Esophagus muscularis mucosa (tissue), 4 donors: ENCODE measurements around the gene GRM4. TPM values are rescaled to one million over a fixed set of nuclear protein-coding genes. Genes with fewer than 3 reads are reported as not detected.

Source experiments
- DNase-seq: peaks from one replicate; pipeline ENCODE4 v3.0.0-alpha.2; 2017; ENCODE audit errors: extremely low spot score
- H3K27ac ChIP-seq, 4 donors: fragments of 200-600 bp; sonication (generic); replicated peaks in 1 of 4; 1 replicate in 3 of 4; 2 replicates in 1 of 4; pipeline ENCODE4 v1.5.1; 2016 to 2019; ENCODE audit warnings: mild to moderate bottlenecking in 1 of 4
- H3K27me3 ChIP-seq, 4 donors: fragments of 200-600 bp; sonication (generic); one replicate each; pipeline versions ENCODE4 v1.5.1 to v1.6.0; 2016 to 2019
- H3K36me3 ChIP-seq, 4 donors: fragments of 200-600 bp; sonication (generic); one replicate each; pipeline ENCODE4 v1.5.1; 2016 to 2019
- H3K4me1 ChIP-seq, 4 donors: fragments of 200-600 bp; sonication (generic); one replicate each; pipeline ENCODE4 v1.5.1; 2016 to 2019
- H3K4me3 ChIP-seq, 4 donors: fragments of 200-600 bp; sonication (generic); 1 replicate in 2 of 4; 2 replicates in 2 of 4; pipeline ENCODE4 v1.5.1; 2016 to 2019; ENCODE audit warnings: mild to moderate bottlenecking in 4 of 4, moderate library complexity in 1 of 4
- H3K9me3 ChIP-seq, 4 donors: fragments of 200-600 bp; sonication (generic); 1 replicate in 3 of 4; 2 replicates in 1 of 4; pipeline ENCODE4 v1.5.1; 2016 to 2019
- EP300 ChIP-seq: sonication (generic); formaldehyde crosslinking; IDR thresholded peaks from one replicate; pipeline ENCODE4 v1.6.1; 2017; ENCODE audit warnings: antibody characterized with exemption
- POLR2A ChIP-seq: fragments of 450-650 bp; IDR thresholded peaks from one replicate; pipeline ENCODE4 v1.6.1; 2017; ENCODE audit warnings: antibody characterized with exemption, moderate library complexity, mild to moderate bottlenecking, low read depth
- POLR2AphosphoS5 ChIP-seq, 2 donors: sonication (generic); formaldehyde crosslinking; IDR thresholded peaks; one replicate each; pipeline ENCODE4 v1.6.1; 2017; ENCODE audit warnings: antibody characterized with exemption in 2 of 2
- WGBS: methylation state at CpG from one replicate; pipeline ENCODE4 v1.1.5; 2018; 5-methylcytosine and 5-hydroxymethylcytosine counted together
- intact Hi-C: fragments of 100-400 bp; cut with DNase I; formaldehyde crosslinking; loops from one replicate; pipeline ENCODE4 v1.15.1; 2023
- total RNA-seq, 4 donors: library from RNA; depleted of rRNA; stranded (reverse); fragments of >200 nt; gene quantifications; one replicate each; pipeline versions ENCODE4 v1.1.0 to v1.2.1, GENCODE V29; 2016
- TF ChIP-seq, protein P1 (sequence below), 3 experiments: fragments of 200-600 bp in 2 of 3; fragments of 450-650 bp in 1 of 3; sonication (generic) in 2 of 3; IDR thresholded peaks; one replicate each; pipeline ENCODE4 v1.5.1; 2017 to 2019; ENCODE audit warnings: antibody characterized with exemption in 3 of 3, mild to moderate bottlenecking in 2 of 3, moderate library complexity in 1 of 3

The GRM4 gene
- total RNA-seq, 4 donors from 2014 or later = not detected

- no peak overlapping the region for H3K4me3 ChIP-seq
- intact Hi-C loops = no loop called here
- no peak for DNase-seq
- H3K27me3 ChIP-seq = no peaks in the 10 kb centered on the region
- 46% methylated on average over 4 of the region's 4 CpGs for WGBS
- no peak overlapping the region for H3K27ac ChIP-seq
- no peaks in the 10 kb centered on the region for H3K9me3 ChIP-seq
- no peaks in the 10 kb centered on the region for H3K4me1 ChIP-seq
- H3K36me3 ChIP-seq = no peaks in the 10 kb centered on the region
- TF ChIP-seq, protein P1, sequence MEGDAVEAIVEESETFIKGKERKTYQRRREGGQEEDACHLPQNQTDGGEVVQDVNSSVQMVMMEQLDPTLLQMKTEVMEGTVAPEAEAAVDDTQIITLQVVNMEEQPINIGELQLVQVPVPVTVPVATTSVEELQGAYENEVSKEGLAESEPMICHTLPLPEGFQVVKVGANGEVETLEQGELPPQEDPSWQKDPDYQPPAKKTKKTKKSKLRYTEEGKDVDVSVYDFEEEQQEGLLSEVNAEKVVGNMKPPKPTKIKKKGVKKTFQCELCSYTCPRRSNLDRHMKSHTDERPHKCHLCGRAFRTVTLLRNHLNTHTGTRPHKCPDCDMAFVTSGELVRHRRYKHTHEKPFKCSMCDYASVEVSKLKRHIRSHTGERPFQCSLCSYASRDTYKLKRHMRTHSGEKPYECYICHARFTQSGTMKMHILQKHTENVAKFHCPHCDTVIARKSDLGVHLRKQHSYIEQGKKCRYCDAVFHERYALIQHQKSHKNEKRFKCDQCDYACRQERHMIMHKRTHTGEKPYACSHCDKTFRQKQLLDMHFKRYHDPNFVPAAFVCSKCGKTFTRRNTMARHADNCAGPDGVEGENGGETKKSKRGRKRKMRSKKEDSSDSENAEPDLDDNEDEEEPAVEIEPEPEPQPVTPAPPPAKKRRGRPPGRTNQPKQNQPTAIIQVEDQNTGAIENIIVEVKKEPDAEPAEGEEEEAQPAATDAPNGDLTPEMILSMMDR (IDR thresholded peaks at IDR 0.05) = no peak
- TF ChIP-seq POLR2AphosphoS5 (IDR thresholded peaks at IDR 0.05) (no peak), EP300 (no peak), POLR2A (no peak)
Measured at GRCh38 chr6:34170346-34170745, 24.5 kb upstream of the GRM4 start.

GRCh38 chr6:34169897-34170296 is 24.0 kb upstream of the GRM4 start:
- Histone ChIP-seq H3K9me3 (no peaks in the 10 kb centered on the region), H3K27ac (no peak overlapping the region), H3K4me1 (no peaks in the 10 kb centered on the region), H3K36me3 (no peaks in the 10 kb centered on the region), H3K27me3 (no peaks in the 10 kb centered on the region), H3K4me3 (no peak overlapping the region)
- intact Hi-C loops = no loop called here
- no peak for TF ChIP-seq EP300
- TF ChIP-seq POLR2A = no peak
- 94% methylated on average over 1 of the region's 1 CpG for WGBS
- no peak for DNase-seq

- WGBS = 70% methylated on average over 8 of the region's 8 CpGs
- Histone ChIP-seq H3K9me3 (peaks cover 0 to 24% (median 18%) of the 10 kb centered on the region in 4 donors), H3K27ac (no peak overlapping the region), H3K36me3 (no peaks in the 10 kb centered on the region), H3K4me1 (peaks cover 0 to 8% (median 0%) of the 10 kb centered on the region in 4 donors), H3K27me3 (peaks cover 0 to 15% (median 0%) of the 10 kb centered on the region in 4 donors), H3K4me3 (no peak overlapping the region)
- no peak for DNase-seq
- intact Hi-C loops = no loop called here
- TF ChIP-seq, protein P1 (IDR thresholded peaks at IDR 0.05) = no peak
- TF ChIP-seq POLR2A (no peak), POLR2AphosphoS5 (IDR thresholded peaks at IDR 0.05) (no peak), EP300 (no peak)
Measured at GRCh38 chr6:34161857-34162515, 16.1 kb upstream of the GRM4 start.

DNA sequence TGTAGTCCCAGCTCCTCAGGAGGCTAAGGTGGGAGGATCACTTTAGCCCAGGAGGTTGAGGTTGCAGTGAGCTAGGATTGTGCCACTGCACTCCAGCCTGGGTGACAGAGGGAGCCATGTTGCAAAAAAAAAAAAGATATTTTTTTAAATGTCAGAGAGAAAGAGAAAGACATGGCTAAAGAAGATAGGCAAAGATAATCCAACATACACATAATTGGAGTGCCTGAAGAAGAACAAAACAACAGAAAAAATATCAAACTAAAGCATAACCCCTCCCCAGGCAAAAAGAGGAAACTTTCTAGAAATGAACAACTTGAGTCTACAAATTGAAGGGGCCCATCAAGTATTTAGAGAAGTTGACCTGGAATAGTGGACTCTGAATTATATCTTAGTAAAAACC is 14.0 kb upstream of the GRM4 start:
- Histone ChIP-seq H3K4me1 (peaks cover 1 to 11% (median 2%) of the 10 kb centered on the region in 4 donors), H3K9me3 (peaks cover 0 to 24% (median 18%) of the 10 kb centered on the region in 4 donors), H3K27ac (no peak overlapping the region), H3K36me3 (no peaks in the 10 kb centered on the region), H3K4me3 (no peak overlapping the region), H3K27me3 (peaks cover under 1 to 31% (median 9%) of the 10 kb centered on the region in 4 donors)
- no peak for DNase-seq
- no peak for TF ChIP-seq POLR2AphosphoS5 (IDR thresholded peaks at IDR 0.05)
- no peak for TF ChIP-seq POLR2A
- TF ChIP-seq, protein P1 (IDR thresholded peaks at IDR 0.05) = no peak
- TF ChIP-seq EP300 = no peak
- intact Hi-C loops = loop anchor here (5.0 kb wide), 1 partner anchor 393 kb away; no protein-coding TSS in a partner anchor

- Histone ChIP-seq H3K9me3 (peaks cover 0 to 24% (median 18%) of the 10 kb centered on the region in 4 donors), H3K4me1 (peaks cover 5 to 14% (median 8%) of the 10 kb centered on the region in 4 donors), H3K27me3 (peaks cover 4 to 41% (median 14%) of the 10 kb centered on the region in 4 donors), H3K36me3 (no peaks in the 10 kb centered on the region), H3K4me3 (no peak overlapping the region), H3K27ac (no peak overlapping the region)
- WGBS = 90% methylated on average over 3 of the region's 3 CpGs
- intact Hi-C loops = loop anchor here (5.0 kb wide), 1 partner anchor 392 kb away; no protein-coding TSS in a partner anchor
- TF ChIP-seq, protein P1 (IDR thresholded peaks at IDR 0.05) = no peak
- no peak for TF ChIP-seq EP300
- TF ChIP-seq POLR2AphosphoS5 (IDR thresholded peaks at IDR 0.05) = no peak
- TF ChIP-seq POLR2A = no peak
- no peak for DNase-seq
Measured at GRCh38 chr6:34158876-34159275, 13.0 kb upstream of the GRM4 start.
